Caco-2 (cell line): ENCODE results near the gene AGRN. TPM values are rescaled to one million over a fixed set of nuclear protein-coding genes. Genes with fewer than 3 reads are reported as not detected.

Source experiments
- BruUV-seq: library from RNA; stranded (reverse); fragments of 400-500 nt; replicated peaks from 2 replicates; lab custom pipeline; 2021; lab: Mats Ljungman, UMichigan
- CTCF ChIA-PET: fragments of 300-600 bp; sonication (Branson Sonifier 250); formaldehyde crosslinking; loops from one replicate; lab custom pipeline; 2022; ENCODE audit warnings: antibody characterized with exemption; lab: Charles Lee
- POLR2A ChIA-PET: fragments of 300-600 bp; sonication (Branson Sonifier 250); formaldehyde crosslinking; loops from one replicate; lab custom pipeline; 2022; ENCODE audit warnings: antibody characterized with exemption; lab: Charles Lee
- DNase-seq, 2 experiments: peaks; one replicate each; pipeline versions ENCODE4 v3.0.0 to v3.0.0-alpha.2; 2020 to 2022
- H3K27me3 ChIP-seq: replicated peaks from 2 replicates; pipeline ENCODE4 v1.6.0; 2011; ENCODE audit warnings: low read length; ENCODE audit not compliant: control insufficient read depth, insufficient read depth
- H3K36me3 ChIP-seq: 2 replicates; pipeline ENCODE4 v1.5.1; 2011; ENCODE audit warnings: low read length; ENCODE audit not compliant: control insufficient read depth, insufficient read depth
- H3K4me1 ChIP-seq: fragments of 250-450 bp; sonication (Bioruptor Pico); 2 replicates; pipeline ENCODE4 v1.5.1; 2020; ENCODE audit warnings: mild to moderate bottlenecking
- H3K4me3 ChIP-seq: 2 replicates; pipeline ENCODE4 v1.5.1; 2011; ENCODE audit warnings: low read depth, mild to moderate bottlenecking, control low read depth, low read length
- H3K9me3 ChIP-seq: fragments of 250-450 bp; sonication (Bioruptor Pico); 2 replicates; pipeline ENCODE4 v1.5.1; 2020; ENCODE audit warnings: mild to moderate bottlenecking, moderate library complexity
- H3K27ac Mint-ChIP-seq: one replicate; pipeline ENCODE4 v1.8.0; 2022; ENCODE audit warnings: mixed read lengths; ENCODE audit not compliant: unreplicated experiment
- H3K27me3 Mint-ChIP-seq: one replicate; pipeline ENCODE4 v1.8.0; 2022; ENCODE audit warnings: mixed read lengths; ENCODE audit not compliant: insufficient read depth, unreplicated experiment
- H3K36me3 Mint-ChIP-seq: one replicate; pipeline ENCODE4 v1.8.0; 2022; ENCODE audit warnings: mild to moderate bottlenecking, mixed read lengths; ENCODE audit not compliant: insufficient read depth, unreplicated experiment
- H3K4me1 Mint-ChIP-seq: one replicate; pipeline ENCODE4 v1.8.0; 2022; ENCODE audit warnings: low read depth, mixed read lengths; ENCODE audit not compliant: unreplicated experiment
- H3K4me3 Mint-ChIP-seq: one replicate; pipeline ENCODE4 v1.8.0; 2022; ENCODE audit warnings: mild to moderate bottlenecking, moderate library complexity, mixed read lengths; ENCODE audit not compliant: unreplicated experiment
- H3K9me3 Mint-ChIP-seq: one replicate; pipeline ENCODE4 v1.8.0; 2022; ENCODE audit warnings: mixed read lengths; ENCODE audit not compliant: unreplicated experiment
- CTCF ChIP-seq, 2 experiments: fragments of 200-600 bp in 1 of 2; IDR thresholded peaks; 1 replicate in 1 of 2; 2 replicates in 1 of 2; pipeline versions ENCODE4 v1.5.1 to v1.8.0; 2011 to 2022; ENCODE audit warnings: antibody characterized with exemption in 1 of 2, control low read depth in 1 of 2, inconsistent platforms in 1 of 2, low read depth in 1 of 2, low read length in 1 of 2, mild to moderate bottlenecking in 1 of 2, moderate library complexity in 1 of 2; ENCODE audit not compliant: insufficient read depth in 1 of 2, severe bottlenecking in 1 of 2, unreplicated experiment in 1 of 2
- intact Hi-C: fragments of 100-400 bp; cut with micrococcal nuclease; formaldehyde crosslinking; loops from one replicate; pipeline ENCODE4 v1.10.0; 2022; ENCODE audit not compliant: unreplicated experiment
- total RNA-seq: library from RNA; stranded (reverse); gene quantifications from 2 replicates; pipeline ENCODE4 v1.2.3, GENCODE V29; 2022

The AGRN gene
- total RNA-seq, 1 experiment from 2014 or later: 176 TPM

GRCh38 chr1:971751-972506 lies 48.0 kb upstream of the AGRN start:
- no TSS peak for BruUV-seq
- CTCF ChIA-PET: no interaction called here
- H3K27me3 ChIP-seq: no peaks in the 10 kb centered on the region
- TF ChIP-seq CTCF (IDR thresholded peaks at IDR 0.05; ENCODE audit: insufficient read depth in 1 of 2, low read depth in 1 of 2, low read length in 1 of 2, severe bottlenecking in 1 of 2, unreplicated experiment in 1 of 2): no peak
- peaks cover 5% of the 10 kb centered on the region; the same call in 1 of the 2 replicates for H3K4me1 ChIP-seq
- POLR2A ChIA-PET: no interaction called here
- H3K27ac Mint-ChIP-seq: no peak overlapping the region
- intact Hi-C loops: no loop called here
- no peak overlapping the region for H3K4me3 Mint-ChIP-seq
- no peaks in the 10 kb centered on the region for H3K9me3 ChIP-seq
- no peaks in the 10 kb centered on the region for H3K36me3 ChIP-seq
- no peak overlapping the region for H3K4me3 ChIP-seq
- H3K4me1 Mint-ChIP-seq: peaks cover 5% of the 10 kb centered on the region
- H3K36me3 Mint-ChIP-seq: no peaks in the 10 kb centered on the region
- H3K9me3 Mint-ChIP-seq: no peaks in the 10 kb centered on the region
- DNase-seq: no peak
- H3K27me3 Mint-ChIP-seq: no peaks in the 10 kb centered on the region

GRCh38 chr1:972726-973458 lies 47.0 kb upstream of the AGRN start:
- H3K9me3 Mint-ChIP-seq: no peaks in the 10 kb centered on the region
- no peaks in the 10 kb centered on the region for H3K9me3 ChIP-seq
- intact Hi-C loops: no loop called here
- ChIA-PET CTCF (no interaction called here), POLR2A (no interaction called here)
- H3K36me3 Mint-ChIP-seq: peaks cover 2% of the 10 kb centered on the region
- BruUV-seq: no TSS peak
- no peak overlapping the region for H3K4me3 Mint-ChIP-seq
- H3K27ac Mint-ChIP-seq: no peak overlapping the region
- peaks cover 5% of the 10 kb centered on the region; the same call in 1 of the 2 replicates for H3K4me1 ChIP-seq
- no peaks in the 10 kb centered on the region for H3K36me3 ChIP-seq
- H3K27me3 ChIP-seq: no peaks in the 10 kb centered on the region
- H3K27me3 Mint-ChIP-seq: no peaks in the 10 kb centered on the region
- H3K4me3 ChIP-seq: no peak overlapping the region
- peaks cover 5% of the 10 kb centered on the region for H3K4me1 Mint-ChIP-seq
- TF ChIP-seq CTCF (IDR thresholded peaks at IDR 0.05; ENCODE audit: insufficient read depth in 1 of 2, low read depth in 1 of 2, low read length in 1 of 2, severe bottlenecking in 1 of 2, unreplicated experiment in 1 of 2): no peak
- DNase-seq: no peak

GRCh38 chr1:973459-974292 lies 46.2 kb upstream of the AGRN start:
- peaks cover 11% of the 10 kb centered on the region for H3K4me1 Mint-ChIP-seq
- no peaks in the 10 kb centered on the region for H3K27me3 ChIP-seq
- H3K9me3 Mint-ChIP-seq: no peaks in the 10 kb centered on the region
- POLR2A ChIA-PET: no interaction called here
- no peak overlapping the region for H3K4me3 ChIP-seq
- TF ChIP-seq CTCF (IDR thresholded peaks at IDR 0.05; ENCODE audit: insufficient read depth in 1 of 2, low read depth in 1 of 2, low read length in 1 of 2, severe bottlenecking in 1 of 2, unreplicated experiment in 1 of 2): no peak
- no peak overlapping the region for H3K27ac Mint-ChIP-seq
- intact Hi-C loops: no loop called here
- peaks cover 9% of the 10 kb centered on the region for H3K36me3 Mint-ChIP-seq
- H3K4me3 Mint-ChIP-seq: no peak overlapping the region
- no peak for DNase-seq
- no peaks in the 10 kb centered on the region for H3K36me3 ChIP-seq
- no TSS peak for BruUV-seq
- no peaks in the 10 kb centered on the region for H3K27me3 Mint-ChIP-seq
- no peaks in the 10 kb centered on the region for H3K9me3 ChIP-seq
- CTCF ChIA-PET: no interaction called here
- peaks cover 5% of the 10 kb centered on the region; the same call in 1 of the 2 replicates for H3K4me1 ChIP-seq
